Measurements from ENCODE around the gene ASB13.

DNA sequence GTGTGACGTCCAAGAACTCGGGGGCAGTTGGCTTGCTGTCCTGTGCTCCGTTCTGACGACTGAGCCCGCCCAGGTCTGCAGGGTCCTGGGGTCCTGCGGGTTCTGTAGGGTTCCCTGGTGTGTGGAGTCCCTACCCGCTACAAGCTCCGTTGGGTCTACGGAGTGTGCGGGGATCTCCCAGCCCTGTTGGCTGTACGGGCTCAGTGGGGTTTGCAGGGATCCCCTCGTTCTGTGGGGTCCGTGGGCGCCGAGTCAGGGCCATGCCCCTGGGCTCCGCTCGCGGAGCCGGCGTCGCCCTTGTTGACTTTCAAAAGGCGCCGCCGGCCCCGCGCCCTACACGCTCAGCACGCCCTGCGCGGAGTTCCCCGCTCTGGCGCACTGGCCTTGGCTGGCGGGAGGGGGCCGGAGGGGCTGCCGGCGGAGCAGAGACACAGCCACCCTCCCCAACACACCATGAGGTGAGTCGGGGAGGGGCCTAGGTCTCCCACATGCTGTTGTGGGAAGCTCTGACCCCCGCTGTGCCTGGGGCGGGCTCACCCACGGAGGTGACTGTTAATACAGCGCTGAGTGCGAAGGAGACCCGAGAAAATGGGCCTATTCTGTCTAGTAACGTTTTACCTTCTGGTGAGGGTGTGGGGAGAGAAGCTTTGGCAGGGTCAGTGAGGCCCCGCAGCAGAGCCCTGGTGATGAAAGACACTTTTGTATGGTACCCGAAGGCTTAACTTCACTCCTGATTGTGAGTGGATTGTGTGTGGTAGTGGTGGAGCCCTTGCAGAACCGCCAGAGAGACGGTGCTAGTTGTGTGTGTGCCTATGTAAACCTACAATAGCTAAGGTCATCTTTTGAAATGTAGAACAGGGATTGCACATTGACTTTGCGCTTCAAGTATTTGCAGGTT is 26.3 kb upstream of the ASB13 start:
- TF ChIP-seq POLR2AphosphoS5 (IDR thresholded peaks at IDR 0.05; ENCODE audit: borderline replicate concordance, low read depth, low read length), result no peak
- TF ChIP-seq EZH2 (IDR thresholded peaks at IDR 0.05), result no peak

All from SK-N-MC (cell line).